GM19324 (cell line): ENCODE data around the gene METTL24.

ENCODE experiments used
- ATAC-seq: cut with Tn5 transposase; IDR thresholded peaks from one replicate; pipeline ENCODE4 v1.9.1; 2021; ENCODE audit warnings: mild to moderate bottlenecking, moderate library complexity; ENCODE audit not compliant: unreplicated experiment, low FRiP score

The METTL24 gene

DNA sequence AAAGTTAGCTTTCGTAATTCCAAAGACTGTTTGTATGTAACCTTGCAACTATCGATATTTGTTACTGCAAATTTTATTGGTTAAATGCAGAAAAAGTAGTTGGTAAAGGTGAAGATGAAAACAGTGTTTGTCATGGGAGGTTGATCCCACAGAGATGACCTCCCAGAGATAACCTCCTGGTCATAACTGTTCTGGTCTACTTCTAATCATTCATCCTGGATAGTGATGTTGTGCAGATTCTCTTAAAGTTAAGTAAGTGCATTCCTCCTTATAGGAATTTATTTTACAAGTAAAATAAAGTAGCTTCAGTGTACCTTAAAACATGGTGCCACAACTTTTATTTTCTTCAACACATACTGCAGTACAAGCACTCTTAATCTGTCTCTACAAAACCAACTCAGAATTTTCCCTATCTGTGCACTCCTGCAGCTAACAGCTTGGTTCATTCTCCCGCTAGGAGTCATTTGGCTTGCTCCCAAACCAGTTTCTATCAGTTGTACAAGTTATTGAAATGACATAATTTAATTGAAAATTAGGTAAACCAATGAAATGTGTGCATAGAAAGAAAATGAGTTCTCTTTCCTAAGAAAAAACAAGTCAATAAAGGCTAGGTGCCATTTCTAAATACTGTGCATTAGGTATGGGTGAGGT, 19.2 kb downstream of the METTL24 start:
- no peak for ATAC-seq

DNA sequence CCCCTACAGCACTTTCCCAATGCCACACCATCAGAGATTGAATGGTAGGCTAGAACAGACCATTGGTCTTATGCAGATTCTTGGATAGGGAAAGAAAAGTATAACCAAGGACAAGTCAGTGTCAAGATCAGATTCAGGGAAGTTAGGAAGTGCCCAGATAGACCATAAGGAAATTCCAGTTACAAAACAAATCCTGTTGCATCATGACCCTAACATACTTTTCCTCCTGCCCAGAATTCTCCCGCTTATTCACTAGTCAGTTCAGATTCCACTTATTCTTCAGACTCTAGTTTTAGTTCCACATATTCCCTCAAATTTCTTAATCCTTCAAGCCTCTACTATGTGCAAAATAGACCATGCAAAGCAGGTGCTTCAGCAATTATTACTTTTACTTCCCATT, 20.7 kb downstream of the METTL24 start:
- ATAC-seq, result no peak

DNA sequence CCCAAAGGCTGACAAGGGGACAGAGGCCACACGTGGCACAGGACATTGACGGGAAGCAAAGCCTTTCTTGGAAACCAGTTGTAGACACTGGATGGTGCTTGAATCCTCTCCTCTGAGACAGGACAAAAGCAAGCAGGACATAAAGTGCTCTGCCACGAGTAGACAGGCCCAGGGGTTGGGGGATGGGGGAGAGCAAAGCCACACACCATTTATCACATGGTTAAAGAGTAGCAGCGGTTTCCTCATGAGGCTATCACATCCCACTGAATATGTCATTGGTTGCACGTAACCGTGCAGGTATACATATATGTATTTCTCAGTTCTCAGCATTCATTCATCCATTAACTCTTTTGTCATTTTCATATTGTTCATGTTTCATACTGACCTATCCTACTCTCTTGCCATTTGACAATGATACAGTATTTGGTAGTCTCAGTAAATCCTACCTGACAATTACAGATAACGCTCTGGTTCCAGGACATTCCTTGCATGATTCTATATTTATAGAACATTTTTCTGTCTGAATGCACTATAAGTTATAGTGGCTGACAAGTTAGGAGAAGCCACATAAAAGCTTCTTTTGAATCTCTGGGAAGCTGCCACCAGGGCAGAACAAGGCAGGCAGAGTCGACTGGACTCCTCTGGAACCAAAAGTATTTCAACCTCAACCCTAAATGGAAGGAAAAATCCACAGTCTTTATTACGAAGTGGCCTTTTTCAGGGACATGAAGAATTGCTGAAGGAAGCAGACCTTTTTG, 23.5 kb downstream of the METTL24 start:
- ATAC-seq, result no peak

DNA sequence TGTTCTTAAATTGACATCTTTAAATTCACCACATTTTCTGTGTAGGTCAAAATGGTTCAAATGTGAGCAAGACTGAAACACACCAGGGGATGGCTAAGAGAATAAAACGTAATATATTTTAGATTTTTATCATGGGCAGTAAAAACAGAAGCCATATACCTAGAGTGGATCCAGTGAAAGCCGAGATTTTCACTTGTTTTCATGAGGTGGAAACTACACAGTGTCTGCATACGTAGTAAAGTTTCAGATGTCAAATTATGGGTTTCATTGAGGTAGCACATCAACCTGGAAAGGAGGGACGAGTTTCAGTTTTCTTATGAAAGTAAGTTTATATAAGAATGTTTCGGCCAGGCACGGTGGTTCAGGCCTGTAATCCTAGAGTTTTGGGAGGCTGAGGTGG, 25.9 kb downstream of the METTL24 start:
- ATAC-seq, result no peak

DNA sequence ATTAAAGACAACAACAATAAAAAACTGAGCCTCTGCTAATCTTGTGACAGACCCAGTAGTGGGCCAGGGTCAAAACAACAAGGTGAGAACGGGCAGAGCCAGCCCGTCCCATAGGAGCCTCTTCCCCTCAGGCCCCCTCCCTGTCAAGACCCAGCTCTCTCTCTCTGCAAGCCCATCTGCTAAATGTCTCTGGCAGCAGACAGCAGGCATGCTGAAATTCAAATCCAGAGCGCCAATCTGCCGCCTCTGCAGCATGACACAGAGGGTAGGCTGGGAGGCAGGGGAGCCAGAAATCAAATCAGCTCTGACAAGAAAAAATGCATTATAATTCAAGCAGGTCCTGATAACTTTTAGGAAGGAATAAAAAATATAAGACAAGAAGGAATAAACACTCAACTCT, 26.3 kb downstream of the METTL24 start:
- no peak for ATAC-seq

DNA sequence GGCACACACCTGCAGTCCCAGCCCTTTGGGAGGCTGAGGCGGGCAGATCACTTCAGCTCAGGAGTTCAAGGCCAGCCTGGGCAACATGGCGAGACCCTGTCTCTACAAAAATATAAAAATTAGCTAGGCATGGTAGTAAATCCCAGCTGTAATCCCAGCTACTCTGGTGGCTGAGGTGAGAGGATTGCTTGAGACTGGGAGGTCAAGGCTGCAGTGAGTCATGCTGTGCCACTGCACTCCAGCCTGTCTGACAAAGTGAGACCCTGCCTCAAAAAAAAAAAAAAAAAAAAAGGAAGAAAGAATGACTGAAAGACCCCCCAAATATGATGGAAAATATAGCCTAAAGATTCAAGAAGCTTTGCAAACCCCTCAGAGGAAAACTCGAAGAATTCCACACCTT, 26.8 kb downstream of the METTL24 start:
- no peak for ATAC-seq

DNA sequence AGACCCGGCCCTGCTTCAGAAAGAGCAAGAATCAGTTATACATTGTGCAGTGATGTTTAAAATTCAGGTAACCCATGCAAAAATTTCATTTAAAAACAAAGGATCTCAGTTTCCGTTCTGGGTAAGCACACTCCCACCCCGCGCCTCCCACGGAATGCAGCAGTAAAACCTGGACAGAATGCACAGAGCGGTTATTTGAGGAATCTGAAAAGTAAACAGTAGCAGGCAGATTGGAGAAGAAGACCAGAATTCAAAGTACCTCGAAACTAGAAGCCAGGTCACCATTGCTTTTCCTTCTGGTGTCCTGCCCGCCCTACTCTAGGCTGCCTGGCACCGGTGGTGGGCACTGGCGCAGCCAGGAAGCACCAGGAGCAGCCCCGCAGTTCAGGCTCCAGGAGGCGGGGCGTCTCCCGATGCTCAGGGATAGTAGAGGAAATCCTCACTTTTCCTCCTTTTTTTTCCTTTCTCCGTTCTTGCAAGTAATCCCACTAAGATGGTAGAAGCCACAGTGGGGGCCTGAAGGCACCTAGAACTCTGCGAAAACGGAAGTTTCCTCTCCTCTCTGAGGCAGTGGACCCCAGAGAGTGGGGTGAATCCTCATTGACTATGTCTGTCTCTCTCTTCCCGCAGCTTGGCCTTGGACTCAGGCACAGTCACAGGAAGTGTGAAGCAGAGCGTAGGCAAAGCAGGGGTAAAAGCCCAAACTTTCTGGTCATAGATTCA, 28.3 kb downstream of the METTL24 start:
- ATAC-seq, result no peak

DNA sequence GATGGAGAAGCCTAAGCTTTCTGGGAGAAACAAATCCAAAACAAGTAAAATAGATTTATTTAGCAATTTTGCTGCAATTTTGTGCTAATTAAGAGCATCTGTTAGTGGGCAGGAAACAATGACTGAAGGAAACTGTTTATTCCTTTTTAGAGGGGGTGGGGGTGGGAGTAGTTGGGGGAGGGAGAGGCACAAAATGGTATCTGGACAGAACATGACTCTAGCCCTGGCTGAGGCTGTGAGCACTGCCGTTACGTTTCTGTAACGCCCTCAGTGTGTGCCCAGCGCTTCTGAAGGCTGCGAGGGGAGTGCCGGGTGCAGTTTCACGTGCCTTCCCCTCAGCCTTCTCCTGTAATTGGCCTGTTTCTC, 28.8 kb downstream of the METTL24 start:
- no peak for ATAC-seq

DNA sequence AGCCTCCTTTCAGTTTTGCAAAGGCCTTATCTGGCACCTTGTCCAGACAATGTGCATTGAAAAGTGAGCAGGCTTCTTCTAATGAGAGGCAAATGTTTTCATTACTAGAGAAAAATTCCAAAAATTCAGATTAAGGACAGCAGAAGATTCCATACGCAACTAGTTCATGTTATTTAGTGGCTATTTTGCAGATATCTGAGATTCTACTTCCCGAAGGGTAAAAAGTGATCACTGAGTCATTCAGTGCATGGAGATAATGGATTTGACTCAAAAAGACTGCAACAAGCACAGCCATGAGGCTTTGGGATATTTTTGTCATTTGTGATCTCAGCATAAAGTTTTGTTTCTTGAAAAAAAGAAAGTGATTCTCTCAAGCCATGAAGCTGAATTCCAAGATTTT, 29.9 kb downstream of the METTL24 start:
- ATAC-seq, result no peak

DNA sequence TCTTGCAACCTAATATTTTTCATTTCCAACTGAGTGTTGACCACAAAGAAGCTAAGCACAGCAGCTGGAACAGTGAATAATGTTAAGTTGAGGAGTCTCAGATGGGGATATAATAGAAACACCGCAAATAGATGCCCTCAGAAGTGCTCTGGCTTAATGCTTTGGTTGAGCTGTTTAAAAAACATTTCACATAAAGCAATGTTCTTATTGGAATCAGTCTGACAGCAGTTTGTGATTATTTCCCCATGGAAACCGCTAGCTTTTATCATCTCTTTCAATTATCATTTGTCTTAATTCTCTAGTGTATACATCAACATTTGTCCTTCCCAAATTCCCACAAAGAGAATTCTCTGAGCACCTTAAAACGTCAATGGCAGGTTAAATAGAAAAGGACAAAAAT, 30.8 kb downstream of the METTL24 start:
- ATAC-seq, result no peak

DNA sequence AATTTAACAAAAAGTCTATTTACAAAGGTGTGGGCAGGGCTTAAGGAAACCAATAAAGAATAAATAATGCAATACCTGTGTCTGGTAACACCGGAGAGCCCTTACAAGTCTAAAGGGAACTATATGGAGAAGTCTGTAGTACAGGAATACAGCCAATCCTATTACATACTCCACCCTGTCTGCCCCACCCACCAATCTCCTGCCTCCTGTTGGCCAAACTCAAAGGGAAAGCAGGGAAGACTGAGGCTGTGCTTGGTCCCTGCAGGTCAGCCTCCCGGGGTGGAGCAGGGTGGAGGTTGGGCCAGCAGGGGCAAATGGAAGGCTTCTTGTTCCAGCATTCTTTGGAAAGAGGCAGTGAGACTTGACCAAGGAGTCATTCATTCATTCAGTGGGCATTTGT, 31.5 kb downstream of the METTL24 start:
- ATAC-seq, result no peak

DNA sequence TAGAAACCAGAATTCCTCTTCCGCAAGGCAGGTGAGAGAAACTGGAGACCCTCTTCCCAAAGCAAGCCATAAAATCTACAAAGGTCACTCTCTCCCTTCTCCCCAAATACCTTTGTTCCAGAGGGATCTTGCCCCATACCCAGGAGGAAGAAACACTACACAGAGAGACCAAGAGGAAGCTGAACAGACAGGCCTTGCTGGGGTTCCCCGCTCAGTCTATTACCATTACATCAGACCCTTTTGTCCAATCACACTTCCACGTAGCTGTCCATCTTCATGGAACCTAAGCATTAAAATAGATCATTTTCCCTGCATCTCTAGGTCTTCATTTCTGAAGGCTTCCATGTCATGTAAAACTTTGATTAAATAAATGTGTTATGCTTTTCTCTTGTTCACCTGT, 32.1 kb downstream of the METTL24 start:
- no peak for ATAC-seq

DNA sequence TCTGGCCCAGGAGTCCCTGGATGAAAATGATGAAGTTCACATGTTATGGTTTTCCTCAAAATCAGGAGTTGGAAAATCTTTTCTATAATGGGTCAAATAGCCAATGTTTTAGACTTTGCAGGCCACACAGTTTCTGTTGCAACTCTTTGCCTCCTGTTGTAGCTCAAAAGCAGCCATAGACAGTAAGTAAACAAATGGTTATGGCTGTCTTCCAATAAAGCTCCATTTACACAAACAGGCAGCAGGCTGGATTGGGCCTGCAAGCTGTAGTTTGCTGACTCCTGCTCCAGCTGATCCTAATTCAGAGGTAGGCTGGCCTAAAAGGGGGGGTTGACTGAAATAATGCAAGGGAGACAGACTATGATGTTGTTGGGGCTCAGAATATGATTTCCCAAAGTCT, 33.0 kb downstream of the METTL24 start:
- no peak for ATAC-seq

DNA sequence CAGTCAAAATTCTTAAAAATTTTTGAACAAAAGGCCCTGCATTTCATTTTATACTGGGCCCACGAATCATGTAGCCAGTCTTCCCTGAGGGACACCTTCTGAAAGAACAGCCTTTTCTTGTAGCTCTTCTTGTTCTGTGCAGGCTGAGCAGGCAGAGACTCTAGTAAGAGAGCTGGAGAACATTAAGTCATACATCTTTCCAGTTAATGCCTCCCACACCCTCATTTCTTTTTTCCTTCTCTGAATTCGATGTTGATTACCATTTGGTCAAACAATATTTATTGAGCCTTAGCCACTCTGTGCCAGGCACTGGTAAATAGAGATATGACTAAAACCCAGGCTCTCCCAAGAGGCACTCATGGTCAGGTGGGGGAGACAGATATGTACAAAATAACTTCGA, 33.6 kb downstream of the METTL24 start:
- no peak for ATAC-seq

DNA sequence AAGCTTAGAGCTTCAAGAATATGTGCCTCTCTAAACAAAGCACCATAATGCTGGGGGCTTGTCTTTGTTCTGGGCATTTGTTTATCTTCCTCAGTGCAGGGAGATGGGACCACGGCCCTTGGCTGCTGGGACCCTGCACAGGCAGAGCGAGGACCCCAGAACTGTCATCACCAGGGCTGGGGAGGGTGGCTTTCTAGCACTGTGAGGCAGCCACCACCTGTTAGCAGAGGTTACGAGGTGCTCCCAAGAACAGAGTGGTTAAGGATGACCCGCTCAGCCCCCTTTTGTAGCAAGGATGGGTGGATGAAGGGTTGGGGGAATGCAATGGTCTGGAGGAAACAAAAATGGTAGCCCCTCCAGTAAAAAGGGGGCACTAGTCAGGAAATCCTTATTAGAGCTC, 34.9 kb downstream of the METTL24 start:
- no peak for ATAC-seq

DNA sequence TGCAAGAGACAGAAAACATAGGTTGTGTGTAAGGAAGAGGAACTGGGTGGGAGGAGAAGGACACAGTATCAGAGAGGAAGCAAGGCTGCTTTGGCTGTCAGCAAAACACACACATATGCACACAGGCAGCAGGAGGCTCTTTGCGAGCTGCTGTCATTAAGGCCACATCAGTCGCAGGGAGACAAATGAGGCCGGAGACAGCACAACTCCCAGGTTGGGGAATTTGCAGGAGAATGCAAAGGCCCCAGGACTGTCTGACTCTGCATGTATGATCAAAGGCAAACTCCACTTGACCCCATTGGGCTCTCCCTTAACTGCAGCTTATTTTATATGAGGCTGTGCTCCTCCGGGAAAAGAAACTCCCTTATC, 35.3 kb downstream of the METTL24 start:
- ATAC-seq, result no peak

DNA sequence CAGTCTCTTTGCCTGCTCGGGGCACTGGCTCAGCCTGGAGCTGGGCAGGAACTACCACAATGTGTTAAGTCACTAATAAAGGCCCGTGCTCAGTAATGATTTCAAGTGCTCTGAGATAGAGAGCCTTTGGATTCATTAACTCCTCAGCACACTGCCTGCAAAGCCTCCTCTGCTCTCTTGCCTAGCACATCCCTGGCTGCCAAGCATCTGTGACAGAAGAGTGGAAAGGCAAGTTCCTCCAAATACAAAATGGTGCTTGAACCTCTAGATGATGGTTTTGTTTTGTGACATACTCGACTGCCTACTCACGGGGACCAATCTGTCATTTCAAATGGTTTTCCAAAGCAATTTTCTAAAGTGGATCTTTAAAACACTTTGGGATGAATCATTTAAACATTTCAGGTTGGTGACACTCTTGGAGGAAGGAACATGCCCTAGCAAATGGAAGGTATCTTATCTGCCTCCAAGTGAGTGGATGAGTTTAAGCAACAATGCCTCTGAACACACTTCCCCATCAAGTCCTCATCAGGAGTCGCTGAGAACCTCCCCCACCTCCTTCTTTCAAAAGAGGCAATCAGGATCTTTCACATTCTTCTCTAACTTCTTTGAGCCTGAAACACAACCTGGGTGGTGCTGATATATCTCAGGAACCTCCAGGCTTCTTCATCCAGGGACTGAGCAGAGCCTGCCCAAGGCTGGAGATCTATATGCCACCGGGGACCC, 35.8 kb downstream of the METTL24 start:
- no peak for ATAC-seq

DNA sequence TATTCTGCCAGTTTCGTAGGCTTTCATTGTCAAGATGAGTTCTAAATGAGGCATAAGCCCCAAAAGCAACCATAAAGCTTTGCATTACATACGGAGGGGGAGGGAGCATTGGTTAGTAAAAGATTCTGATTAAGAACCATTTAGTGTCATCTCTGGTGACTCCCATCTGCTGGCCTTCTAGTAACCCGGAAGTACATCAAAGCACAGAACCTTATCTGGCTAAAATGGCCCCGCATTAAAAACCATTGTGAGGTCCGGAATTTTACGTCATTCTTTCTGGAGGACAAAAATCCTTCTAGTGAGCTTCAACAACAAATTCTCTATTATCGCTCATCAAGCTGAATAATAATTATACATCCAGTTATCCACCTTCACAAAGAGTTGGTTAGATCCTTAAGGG, 37.8 kb downstream of the METTL24 start:
- no peak for ATAC-seq

DNA sequence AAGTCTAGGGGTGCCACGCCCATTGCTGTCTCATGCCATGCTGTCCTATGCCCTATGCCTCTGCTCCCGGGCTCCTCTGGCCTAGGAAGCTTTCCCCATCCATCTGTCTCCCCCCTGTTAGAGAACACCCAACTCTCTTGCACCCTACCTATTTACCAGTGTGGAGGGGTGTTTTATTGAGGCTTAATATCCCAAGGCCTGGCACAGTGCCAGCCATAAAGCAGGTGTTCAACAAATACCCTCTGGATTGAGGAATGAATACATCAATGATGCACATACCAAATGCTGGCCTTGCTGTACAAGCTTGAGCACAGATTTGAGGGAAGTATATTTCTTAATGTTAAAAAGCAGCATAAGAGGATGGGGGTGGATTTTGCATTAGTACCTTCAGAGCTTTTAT, 38.3 kb downstream of the METTL24 start:
- ATAC-seq, result no peak

DNA sequence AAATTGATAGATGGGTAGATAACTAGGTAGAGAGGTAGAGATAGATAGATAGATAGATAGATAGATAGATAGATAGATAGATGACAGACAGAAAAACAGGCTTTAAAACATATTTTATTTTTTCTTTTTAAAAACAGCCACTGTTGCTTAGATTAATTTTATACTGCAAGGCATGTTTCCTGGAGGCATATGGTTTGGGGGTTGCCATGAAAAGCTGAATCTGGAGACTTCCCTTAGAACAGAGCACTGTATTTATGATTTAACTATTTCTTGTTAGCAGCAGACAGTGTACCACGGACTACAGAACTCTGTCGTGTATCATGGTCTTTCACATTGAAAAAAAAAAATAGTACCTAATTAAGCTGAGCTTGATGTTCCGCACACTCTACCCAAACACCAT, 38.8 kb downstream of the METTL24 start:
- no peak for ATAC-seq

DNA sequence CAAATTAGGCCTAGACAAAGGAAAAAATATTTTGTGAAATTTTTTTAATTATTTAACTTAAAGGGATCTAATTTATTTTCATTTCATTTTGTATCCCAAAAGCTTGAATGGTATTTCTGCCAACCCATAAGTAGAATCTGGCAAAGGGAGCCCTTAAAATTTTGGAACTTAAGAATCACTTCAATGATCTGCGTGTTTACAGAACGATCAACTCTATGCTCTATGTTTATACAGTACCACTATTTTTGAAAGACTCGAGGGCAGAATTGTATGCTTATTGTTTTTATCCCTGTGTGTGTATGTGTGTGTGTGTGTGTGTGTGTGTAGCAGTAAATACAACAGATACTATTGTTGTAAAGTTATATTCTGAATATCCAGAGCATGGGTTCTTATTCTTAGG, 39.2 kb downstream of the METTL24 start:
- no peak for ATAC-seq
